SK-N-SH (cell line): ENCODE data around the gene NEDD8.

ENCODE experiments used
- CHD2 ChIP-seq: fragments of 150-350 bp; IDR thresholded peaks from 2 replicates; pipeline ENCODE4 v1.6.1; 2018; ENCODE audit warnings: low read length; ENCODE audit not compliant: partially characterized antibody
- CTCF ChIP-seq: fragments of 200-600 bp; sonication (generic); IDR thresholded peaks from 2 replicates; pipeline ENCODE4 v1.6.1; 2017; ENCODE audit warnings: antibody characterized with exemption, mild to moderate bottlenecking, moderate library complexity
- EZH2phosphoT487 ChIP-seq: fragments of 200-600 bp; sonication (generic); IDR thresholded peaks from 2 replicates; pipeline ENCODE4 v1.6.1; 2017; ENCODE audit warnings: low read depth, mixed run types, mild to moderate bottlenecking, antibody characterized with exemption, moderate library complexity, borderline replicate concordance
- RAD21 ChIP-seq: IDR thresholded peaks from 2 replicates; pipeline ENCODE4 v1.6.1; 2012; ENCODE audit warnings: mild to moderate bottlenecking, low read length
- RCOR1 ChIP-seq: fragments of 150-350 bp; IDR thresholded peaks from 2 replicates; pipeline ENCODE4 v1.6.1; 2017; ENCODE audit warnings: antibody characterized with exemption, low read length
- RFX5 ChIP-seq: IDR thresholded peaks from 2 replicates; pipeline ENCODE4 v1.6.1; 2012; ENCODE audit warnings: mild to moderate bottlenecking, improper control_type of control experiment, low read length
- TCF12 ChIP-seq: IDR thresholded peaks from 2 replicates; pipeline ENCODE4 v1.4.0; 2012

GRCh38 chr14:24183014-24183481 lies 49.1 kb downstream of the NEDD8 start:
- TF ChIP-seq EZH2phosphoT487, result no peak
- TF ChIP-seq CHD2, result no peak
- no peak for TF ChIP-seq TCF12
- TF ChIP-seq RCOR1, result no peak
- TF ChIP-seq RFX5, result no peak
- TF ChIP-seq CTCF, result no peak
- no peak for TF ChIP-seq RAD21
